ENCODE data around the gene ENPP1.

- TF ChIP-seq POLR2A (IDR thresholded peaks at IDR 0.05) (no peak), CTCF (IDR thresholded peaks at IDR 0.05) (no peak)
These were observed 121.4 kb downstream of the ENPP1 start for GRCh38 chr6:131929264-131929663.
